GM23338 (cell line): ENCODE results near the gene ST7L. TPM values are rescaled to one million over a fixed set of nuclear protein-coding genes. Genes with fewer than 3 reads are reported as not detected.

ENCODE experiments used
- ATAC-seq: fragments of 200-7000 bp; cut with Tn5 transposase; 3 replicates; pipeline ENCODE4 v1.9.1; 2020
- DNase-seq: peaks from one replicate; pipeline ENCODE4 v3.0.0-alpha.2; 2015; ENCODE audit warnings: low spot score
- H2AFZ ChIP-seq: fragments of 200-600 bp; sonication (generic); 2 replicates; pipeline ENCODE4 v1.8.0; 2016; ENCODE audit warnings: antibody characterized with exemption, mild to moderate bottlenecking, moderate library complexity
- H3F3A ChIP-seq: fragments of 200-600 bp; sonication (generic); replicated peaks from 2 replicates; pipeline ENCODE4 v1.8.0; 2017; ENCODE audit warnings: antibody characterized with exemption, mixed run types, low read depth
- H3K27ac ChIP-seq: fragments of 200-600 bp; sonication (generic); 2 replicates; pipeline ENCODE4 v1.6.1; 2016; ENCODE audit warnings: low read depth
- H3K27me3 ChIP-seq: fragments of 200-600 bp; sonication (generic); 2 replicates; pipeline ENCODE4 v1.8.0; 2016; ENCODE audit warnings: mild to moderate bottlenecking, mixed run types, moderate library complexity; ENCODE audit not compliant: insufficient read depth
- H3K36me3 ChIP-seq: fragments of 200-600 bp; sonication (generic); 2 replicates; pipeline ENCODE4 v1.8.0; 2016; ENCODE audit warnings: mild to moderate bottlenecking; ENCODE audit not compliant: insufficient read depth
- H3K4me1 ChIP-seq: fragments of 200-600 bp; sonication (generic); 2 replicates; pipeline ENCODE4 v1.8.0; 2016; ENCODE audit warnings: mild to moderate bottlenecking, moderate library complexity; ENCODE audit not compliant: insufficient read depth
- H3K4me2 ChIP-seq: fragments of 200-600 bp; sonication (generic); 2 replicates; pipeline ENCODE4 v1.7.1; 2017; ENCODE audit warnings: mixed run types
- H3K4me3 ChIP-seq: fragments of 200-600 bp; sonication (generic); 2 replicates; pipeline ENCODE4 v1.6.1; 2016; ENCODE audit warnings: mixed run types
- H3K79me2 ChIP-seq: fragments of 200-600 bp; sonication (generic); replicated peaks from 2 replicates; pipeline ENCODE4 v1.8.0; 2017; ENCODE audit warnings: mild to moderate bottlenecking; ENCODE audit not compliant: insufficient read depth
- H3K9me2 ChIP-seq: fragments of 200-600 bp; sonication (generic); 2 replicates; pipeline ENCODE4 v1.8.0; 2017; ENCODE audit not compliant: insufficient read depth
- H4K20me1 ChIP-seq: fragments of 200-600 bp; sonication (generic); replicated peaks from 2 replicates; pipeline ENCODE4 v1.8.0; 2017; ENCODE audit warnings: mild to moderate bottlenecking; ENCODE audit not compliant: insufficient read depth
- H3K27ac Mint-ChIP-seq: 2 replicates; pipeline ENCODE4 v1.8.0; 2020; ENCODE audit warnings: inconsistent platforms, mild to moderate bottlenecking, moderate library complexity, mixed read lengths
- H3K27me3 Mint-ChIP-seq: 3 replicates; pipeline ENCODE4 v1.8.0; 2022; ENCODE audit warnings: low read depth, mild to moderate bottlenecking, moderate library complexity, mixed read lengths, inconsistent platforms; ENCODE audit not compliant: insufficient read depth, poor library complexity
- H3K36me3 Mint-ChIP-seq: 3 replicates; pipeline ENCODE4 v1.8.0; 2021; ENCODE audit warnings: low read depth, mild to moderate bottlenecking, inconsistent platforms, moderate library complexity, mixed read lengths
- H3K4me1 Mint-ChIP-seq: 3 replicates; pipeline ENCODE4 v1.8.0; 2020; ENCODE audit warnings: mild to moderate bottlenecking, inconsistent platforms, mixed read lengths
- H3K4me3 Mint-ChIP-seq: 3 replicates; pipeline ENCODE4 v1.8.0; 2021; ENCODE audit warnings: moderate library complexity, mild to moderate bottlenecking, inconsistent platforms, mixed read lengths
- H3K9me3 Mint-ChIP-seq: 3 replicates; pipeline ENCODE4 v1.8.0; 2020; ENCODE audit warnings: moderate library complexity, mild to moderate bottlenecking, inconsistent platforms, mixed read lengths
- CREB1 ChIP-seq: fragments of 250-450 bp; sonication (Bioruptor Pico); IDR thresholded peaks from 2 replicates; pipeline ENCODE4 v1.5.0; 2020; ENCODE audit warnings: low read depth, mild to moderate bottlenecking, moderate library complexity
- CTCF ChIP-seq, 2 experiments: fragments of 200-600 bp in 1 of 2; sonication (generic) in 1 of 2; conservative IDR thresholded peaks; 2 replicates each; pipeline versions ENCODE4 v1.5.1 to v1.6.1; 2016 to 2017; ENCODE audit warnings: antibody characterized with exemption in 2 of 2, low read depth in 2 of 2, mild to moderate bottlenecking in 2 of 2, moderate library complexity in 1 of 2
- ETS1 ChIP-seq: IDR thresholded peaks from 2 replicates; pipeline ENCODE4 v1.6.1; 2016; ENCODE audit warnings: antibody characterized with exemption
- EZH2 ChIP-seq: fragments of 200-600 bp; sonication (generic); IDR thresholded peaks from one replicate; pipeline ENCODE4 v1.8.0; 2017; ENCODE audit warnings: antibody characterized with exemption, mild to moderate bottlenecking, low read depth; ENCODE audit not compliant: unreplicated experiment
- EZH2phosphoT487 ChIP-seq: fragments of 200-600 bp; sonication (generic); IDR thresholded peaks from one replicate; pipeline ENCODE4 v1.8.1; 2018; ENCODE audit warnings: antibody characterized with exemption; ENCODE audit not compliant: unreplicated experiment
- JUNB ChIP-seq: IDR thresholded peaks from one replicate; pipeline ENCODE4 v1.6.1; 2016; ENCODE audit warnings: antibody characterized with exemption; ENCODE audit not compliant: unreplicated experiment
- NANOG ChIP-seq: IDR thresholded peaks from 2 replicates; pipeline ENCODE4 v1.6.1; 2016; ENCODE audit warnings: antibody characterized with exemption, borderline replicate concordance
- POLR2AphosphoS5 ChIP-seq: IDR thresholded peaks from 2 replicates; pipeline ENCODE4 v1.6.1; 2016; ENCODE audit warnings: antibody characterized with exemption, low read depth
- REST ChIP-seq: IDR thresholded peaks from one replicate; pipeline ENCODE4 v1.6.1; 2018; ENCODE audit warnings: antibody characterized with exemption; ENCODE audit not compliant: unreplicated experiment
- STAT1 ChIP-seq: IDR thresholded peaks from one replicate; pipeline ENCODE4 v1.6.1; 2016; ENCODE audit warnings: antibody characterized with exemption; ENCODE audit not compliant: unreplicated experiment
- ZNF114 ChIP-seq: fragments of 250-450 bp; sonication (Bioruptor Pico); IDR thresholded peaks from 2 replicates; pipeline ENCODE4 v1.5.0; 2020; ENCODE audit warnings: mild to moderate bottlenecking, moderate library complexity
- ZNF331 ChIP-seq: fragments of 250-450 bp; sonication (Bioruptor Pico); IDR thresholded peaks from 2 replicates; pipeline ENCODE4 v1.5.0; 2020; ENCODE audit warnings: low read depth, mild to moderate bottlenecking, moderate library complexity
- ZNF462 ChIP-seq: fragments of 250-450 bp; sonication (Bioruptor Pico); IDR thresholded peaks from 2 replicates; pipeline ENCODE4 v1.5.0; 2020; ENCODE audit warnings: mild to moderate bottlenecking, moderate library complexity
- polyA plus RNA-seq: library from polyadenylated mRNA; unstranded; fragments of >200 nt; fragmentation: Nextera tagmentation; extraction: Ambion mirVana; gene quantifications from 2 replicates; pipeline ENCODE4 v1.2.1, GENCODE V29; 2016
- total RNA-seq: library from RNA; depleted of rRNA; stranded (reverse); fragments of >200 nt; shearing (Covaris generic); gene quantifications from 2 replicates; pipeline ENCODE4 v1.2.3, GENCODE V29; 2014

ST7L gene
- total and polyA plus RNA-seq, 2 experiments from 2014 or later: 18.2 to 21.0 TPM

- H3K4me1 Mint-ChIP-seq: peaks cover 23% of the 10 kb centered on the region
- no peaks in the 10 kb centered on the region for H3K36me3 Mint-ChIP-seq
- Histone ChIP-seq H3K9me2 (no peaks in the 10 kb centered on the region; the same call in 1 of the 2 replicates), H4K20me1 (peaks cover 8% of the 10 kb centered on the region; the same call in 1 of the 2 replicates), H3K4me2 (no peak overlapping the region), H3K4me3 (no peak overlapping the region), H3K4me1 (peaks cover 25% of the 10 kb centered on the region), H3K27me3 (no peaks in the 10 kb centered on the region), H3K27ac (no peak overlapping the region), H3K79me2 (no peaks in the 10 kb centered on the region), H3F3A (no peaks in the 10 kb centered on the region), H3K36me3 (no peaks in the 10 kb centered on the region), H2AFZ (no peak overlapping the region)
- TF ChIP-seq NANOG (no peak), CTCF (conservative IDR thresholded peaks at IDR 0.05; ENCODE audit: low read depth in 2 of 2) (no peak), STAT1 (no peak), POLR2AphosphoS5 (no peak), ETS1 (no peak), JUNB (no peak), REST (no peak), ZNF462 (CRISPR knock-in tag) (no peak), ZNF114 (CRISPR knock-in tag) (no peak), ZNF331 (CRISPR knock-in tag) (no peak), EZH2phosphoT487 (no peak), CREB1 (no peak), EZH2 (no peak)
- no peak overlapping the region for H3K4me3 Mint-ChIP-seq
- DNase-seq (no peak), ATAC-seq (no peak)
- no peaks in the 10 kb centered on the region for H3K27me3 Mint-ChIP-seq
- no peak overlapping the region for H3K27ac Mint-ChIP-seq
- no peaks in the 10 kb centered on the region for H3K9me3 Mint-ChIP-seq
Measured at GRCh38 chr1:112529301-112529700, 89.6 kb downstream of the ST7L start.
